GM20000 (cell line): ENCODE measurements around the gene FUT1.
"Not testable (repeated sequence)": the region's sequence is repeated elsewhere in the genome, so short reads cannot be mapped to it uniquely, and the experiment has no call there.

Experiments
- DNase-seq: peaks from one replicate; pipeline ENCODE4 v3.0.0; 2012; ENCODE audit warnings: low spot score
- CTCF ChIP-seq: IDR thresholded peaks from 2 replicates; pipeline ENCODE4 v1.5.1; 2012; ENCODE audit warnings: mild to moderate bottlenecking, control low read depth; ENCODE audit errors: extremely low read depth, missing control alignments

FUT1 gene

GRCh38 chr19:48795055-48795684, 42.7 kb upstream of the FUT1 start:
- DNase-seq, result peak; percentile 92
- peak; percentile 63 for TF ChIP-seq CTCF

GRCh38 chr19:48794291-48794690, 41.9 kb upstream of the FUT1 start:
- no peak for DNase-seq

GRCh38 chr19:48793271-48793670, 40.8 kb upstream of the FUT1 start:
- no peak for TF ChIP-seq CTCF
- no peak for DNase-seq

More at GRCh38 chr19:48794291-48794690, 41.9 kb upstream of the FUT1 start:
- no peak for TF ChIP-seq CTCF

GRCh38 chr19:48787331-48787730, 34.9 kb upstream of the FUT1 start:
- not testable (repeated sequence) for DNase-seq

- not testable (repeated sequence) for DNase-seq
Measured at GRCh38 chr19:48786422-48786821, 34.0 kb upstream of the FUT1 start.

- no peak for DNase-seq
- TF ChIP-seq CTCF, result no peak
Measured at GRCh38 chr19:48784527-48784926, 32.1 kb upstream of the FUT1 start.

- no peak for DNase-seq
- no peak for TF ChIP-seq CTCF
Measured at GRCh38 chr19:48780631-48781391, 28.4 kb upstream of the FUT1 start.

GRCh38 chr19:48779636-48780035, 27.2 kb upstream of the FUT1 start:
- TF ChIP-seq CTCF, result no peak
- DNase-seq, result no peak
